ENCODE results near the gene UQCRQ.

The UQCRQ gene

DNA sequence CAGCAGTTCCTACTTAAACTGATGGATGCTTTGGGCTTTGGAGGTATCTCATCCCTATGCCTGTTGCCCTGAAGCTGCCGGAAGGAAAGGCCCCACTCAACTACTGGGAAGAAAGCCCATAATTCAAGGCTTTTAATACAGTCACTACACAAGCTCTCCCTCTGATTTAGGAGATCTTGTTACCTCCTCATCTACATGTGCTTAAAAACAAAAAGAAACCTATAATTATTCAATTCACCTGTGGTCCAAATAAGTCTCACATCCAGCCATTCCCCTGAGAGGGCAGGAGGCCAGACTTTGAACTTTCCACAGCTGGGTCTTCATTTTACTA is 6.3 kb downstream of the UQCRQ start:
- no peak for DNase-seq

DNA sequence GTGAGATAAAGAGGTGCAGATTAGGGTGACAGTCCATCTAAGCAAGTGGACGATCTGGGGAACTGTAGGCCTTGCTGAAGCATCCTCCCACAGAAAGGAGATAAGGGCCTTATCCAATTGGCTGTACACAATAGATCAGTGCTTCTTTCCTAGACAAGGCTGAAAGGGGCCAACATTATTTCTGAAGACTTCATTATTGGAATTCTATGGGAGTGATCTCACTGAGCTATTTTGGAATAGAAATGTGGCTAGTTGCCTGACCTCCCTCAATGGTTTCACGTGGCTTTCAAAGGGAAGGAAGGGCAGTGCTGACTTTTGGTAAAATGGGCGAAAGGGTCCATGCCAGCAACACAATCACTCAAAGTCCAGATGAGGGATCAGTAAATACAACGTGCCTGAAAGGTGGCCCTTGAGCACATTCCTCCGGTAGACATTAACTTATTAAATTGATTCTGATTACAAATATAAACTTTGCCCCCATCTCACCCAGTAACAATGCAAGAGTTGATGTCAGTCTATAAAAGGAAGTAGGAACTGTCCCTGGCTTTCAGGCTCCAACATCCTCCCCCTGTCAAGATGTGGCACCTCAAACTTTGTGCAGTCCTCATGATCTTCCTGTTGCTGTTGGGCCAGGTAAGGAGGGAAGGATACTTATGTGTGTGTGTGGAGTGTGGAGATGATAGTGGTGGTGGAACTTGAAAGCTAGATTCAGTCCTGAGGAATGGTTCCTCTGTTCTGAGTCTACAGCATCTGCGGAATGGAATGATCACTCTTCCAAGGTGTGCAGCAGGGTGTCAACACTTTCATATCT is 6.9 kb downstream of the UQCRQ start, which contains the start of gene LEAP2:
TSS of gene LEAP2 (plus strand) at position 550 of the 811 bp plus-strand sequence. CDS start at position 577, 27 bp downstream.
- DNase-seq, result no peak

DNA sequence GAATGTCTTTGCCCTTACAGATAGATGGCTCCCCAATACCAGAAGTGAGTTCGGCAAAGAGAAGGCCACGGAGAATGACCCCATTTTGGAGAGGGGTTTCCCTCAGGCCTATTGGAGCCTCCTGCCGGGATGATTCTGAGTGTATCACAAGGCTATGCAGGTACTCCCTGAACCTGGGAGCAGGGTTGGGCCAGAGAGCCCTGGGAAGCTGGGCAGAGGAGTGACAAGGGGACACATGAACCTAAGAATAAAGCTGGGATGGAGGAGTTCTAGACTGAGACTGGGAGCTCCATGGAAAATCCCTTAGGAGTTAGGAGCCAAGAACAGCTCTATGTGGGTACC is 7.5 kb downstream of the UQCRQ start:
- no peak for DNase-seq

DNA sequence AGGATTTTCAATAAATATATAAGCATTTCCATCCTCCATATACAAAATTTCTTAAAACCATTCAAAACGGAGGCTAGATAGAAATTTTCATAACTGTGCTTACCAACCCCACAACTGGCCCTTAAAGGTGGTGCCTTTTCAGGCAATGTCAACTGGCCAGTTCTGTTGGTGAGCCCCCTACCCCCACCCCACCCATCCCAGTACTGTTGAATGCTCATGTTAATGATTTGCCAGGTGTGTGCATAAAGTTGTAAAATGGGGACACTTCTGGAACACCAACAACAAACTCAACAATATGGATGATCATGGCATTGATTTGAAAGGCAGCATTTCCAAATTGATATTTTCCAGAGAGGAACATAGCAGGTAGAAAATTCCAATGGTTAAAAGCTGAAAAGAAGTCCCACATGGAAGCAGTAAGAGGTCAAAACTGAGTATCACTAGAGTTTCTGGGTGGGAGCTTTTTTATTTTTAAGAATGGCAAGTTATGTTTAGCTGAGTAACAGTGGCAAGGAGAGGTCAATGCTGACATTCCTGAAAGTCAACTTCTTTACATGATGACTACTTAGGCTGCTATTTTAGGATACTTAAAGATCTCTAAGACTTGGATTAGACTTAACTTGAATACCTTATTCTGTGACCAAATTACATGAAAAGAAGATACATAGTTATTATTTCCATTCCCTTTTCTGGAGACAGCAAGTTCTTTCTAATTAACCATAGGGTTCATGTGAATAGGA is 9.7 kb downstream of the UQCRQ start:
- no peak for DNase-seq

DNA sequence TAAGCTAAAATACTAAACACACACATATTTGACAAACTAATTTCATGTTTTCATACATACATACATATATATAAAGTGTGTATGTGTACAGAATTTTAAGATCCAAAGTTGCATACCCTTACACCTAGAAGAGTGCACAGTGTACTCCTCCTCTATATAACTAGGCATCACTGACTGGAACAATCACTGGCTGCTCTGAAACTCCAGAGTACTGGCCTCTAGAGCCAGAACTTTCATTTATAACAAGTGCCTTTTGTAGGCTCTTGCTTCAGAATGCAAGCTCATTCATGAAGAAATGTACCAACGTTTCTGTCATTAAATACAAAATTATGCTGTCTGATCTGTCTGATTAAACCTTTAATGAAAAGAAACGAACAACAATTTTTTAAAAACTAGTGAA is 11.0 kb downstream of the UQCRQ start:
- no peak for DNase-seq

DNA sequence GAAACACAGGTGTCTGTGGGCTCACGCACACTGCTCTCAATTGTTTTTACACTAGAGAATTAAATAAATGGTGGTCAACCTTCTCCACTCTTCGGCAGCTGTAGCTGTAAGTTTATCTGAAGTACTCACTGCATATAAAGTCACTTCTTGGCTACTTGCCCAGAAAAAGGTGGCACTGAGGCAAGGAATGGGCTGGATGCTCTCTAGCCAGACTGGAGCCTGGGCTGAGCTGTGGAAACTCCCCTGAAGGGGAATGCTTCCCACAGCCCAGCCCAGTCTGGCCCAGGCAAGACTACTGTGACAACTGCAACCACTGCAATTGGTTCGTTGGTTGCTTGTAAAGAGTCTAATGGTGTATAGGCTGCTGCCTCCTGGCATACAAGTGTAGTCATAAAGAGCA is 11.5 kb downstream of the UQCRQ start:
- DNase-seq, result no peak

DNA sequence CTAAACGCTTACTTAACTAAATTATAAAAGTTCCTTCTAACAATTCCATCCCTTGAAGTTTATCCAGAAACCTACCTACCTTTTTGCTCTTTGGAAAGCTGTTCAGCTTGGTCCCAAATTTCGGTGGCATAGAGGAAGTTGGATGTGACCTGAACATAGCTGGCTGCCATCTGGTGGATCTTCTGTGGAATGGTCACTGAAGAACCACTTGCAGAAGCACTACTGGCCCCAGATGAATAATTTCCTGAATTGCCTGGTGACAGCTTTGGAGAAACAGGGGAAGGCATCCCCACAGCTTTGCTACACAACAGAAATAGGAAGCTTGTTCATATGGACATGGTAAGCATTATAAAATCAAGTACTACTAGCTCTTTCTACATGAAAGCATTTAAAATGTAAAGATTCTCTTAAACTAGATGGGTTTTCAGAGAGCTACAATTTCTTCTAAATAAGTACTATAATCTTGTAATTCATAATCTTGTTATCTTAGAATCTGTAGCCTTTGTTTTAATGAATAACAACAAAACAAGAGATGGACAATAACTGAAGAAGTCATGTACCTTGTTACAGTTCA is 16.9 kb downstream of the UQCRQ start:
- peak; percentile 56 for DNase-seq

DNA sequence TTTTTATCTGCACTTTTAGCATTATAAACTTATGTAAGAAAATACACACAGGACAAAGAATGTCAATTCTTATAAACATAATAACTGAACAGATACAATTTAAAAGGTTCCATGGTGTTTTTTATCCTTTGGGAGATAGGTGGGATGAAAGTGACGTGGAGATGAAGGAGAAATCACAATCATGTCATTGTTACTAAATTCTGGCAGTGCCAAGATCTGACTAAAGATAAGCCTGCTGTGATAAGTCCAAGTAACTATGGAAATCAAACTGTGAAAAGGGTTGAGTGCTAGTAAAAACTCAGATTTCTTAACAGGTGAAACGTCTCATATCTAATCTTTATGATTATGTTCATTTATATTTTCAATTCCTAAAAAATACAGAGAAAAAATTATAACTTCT is 18.1 kb downstream of the UQCRQ start:
- DNase-seq, result no peak

DNA sequence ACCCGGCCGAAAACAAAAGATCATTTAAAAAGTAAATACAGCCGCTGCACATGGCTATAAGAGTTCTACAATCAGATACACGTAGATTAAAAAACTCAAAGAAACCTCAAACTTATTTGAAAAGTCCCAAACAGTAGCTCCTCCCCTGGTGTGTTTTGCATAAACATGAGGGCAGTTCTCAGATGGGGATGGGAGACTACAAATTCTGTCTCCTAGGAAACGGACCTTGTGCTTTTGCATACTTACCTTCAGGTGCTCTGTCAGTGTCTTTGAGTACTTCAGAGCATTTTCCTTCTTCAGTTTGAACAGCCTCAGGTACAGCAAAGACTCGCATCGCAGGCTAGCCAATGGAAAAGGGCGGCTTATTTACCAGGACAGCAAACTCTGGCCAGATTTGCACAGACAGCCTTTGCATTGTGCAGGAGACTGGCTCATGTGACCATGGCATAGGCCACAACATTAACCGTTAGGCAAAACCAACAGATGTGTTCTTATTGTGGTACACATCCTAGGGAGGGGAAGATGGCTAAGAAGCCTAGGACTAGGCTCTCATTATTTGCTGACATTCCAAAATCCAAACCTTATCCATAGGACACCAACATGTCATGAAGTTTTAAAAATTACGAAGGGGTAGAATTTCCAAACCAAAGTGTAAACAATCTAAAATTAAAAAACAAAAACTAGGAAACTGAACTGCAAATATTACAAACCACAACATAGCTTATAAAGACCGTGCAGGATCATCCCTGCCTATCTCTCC is 19.8 kb downstream of the UQCRQ start:
- DNase-seq, result no peak

DNA sequence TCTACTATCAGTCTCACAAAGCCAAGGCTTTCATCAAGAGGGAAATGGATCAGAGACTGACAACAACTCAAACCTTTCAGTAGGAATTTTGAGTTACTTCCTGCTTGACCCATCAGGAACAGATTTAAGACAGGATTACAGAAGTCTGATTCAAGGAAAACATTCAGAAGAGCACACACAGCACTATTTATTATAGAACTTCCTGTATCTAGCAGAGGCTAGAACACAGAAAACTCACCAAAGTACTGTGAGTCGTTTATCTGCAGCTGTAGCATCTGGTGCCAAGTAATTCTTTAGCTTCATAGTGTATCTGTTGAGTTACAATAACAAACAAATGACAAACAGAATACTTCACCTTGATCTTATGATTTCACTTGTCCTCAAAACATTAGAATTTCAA is 20.8 kb downstream of the UQCRQ start:
- no peak for DNase-seq

DNA sequence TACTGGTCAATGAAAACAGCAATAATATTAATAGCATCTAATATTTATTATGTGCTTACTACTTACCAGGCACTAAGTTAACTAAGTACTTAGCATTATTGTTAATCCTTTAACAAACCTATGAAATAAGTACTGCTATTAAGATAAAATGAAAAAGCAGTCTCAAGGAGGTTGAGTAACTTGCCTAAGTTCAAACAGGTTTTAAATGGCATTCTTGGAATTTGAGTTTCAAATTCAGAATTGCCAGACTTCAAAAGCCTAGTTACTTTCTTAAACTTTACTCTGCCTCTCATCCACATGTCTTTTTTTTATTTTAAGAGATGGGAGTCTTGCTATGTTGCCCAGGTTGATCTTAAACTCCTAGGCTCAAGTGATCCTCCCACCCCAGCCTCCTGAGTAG is 23.1 kb downstream of the UQCRQ start:
- DNase-seq, result no peak

DNA sequence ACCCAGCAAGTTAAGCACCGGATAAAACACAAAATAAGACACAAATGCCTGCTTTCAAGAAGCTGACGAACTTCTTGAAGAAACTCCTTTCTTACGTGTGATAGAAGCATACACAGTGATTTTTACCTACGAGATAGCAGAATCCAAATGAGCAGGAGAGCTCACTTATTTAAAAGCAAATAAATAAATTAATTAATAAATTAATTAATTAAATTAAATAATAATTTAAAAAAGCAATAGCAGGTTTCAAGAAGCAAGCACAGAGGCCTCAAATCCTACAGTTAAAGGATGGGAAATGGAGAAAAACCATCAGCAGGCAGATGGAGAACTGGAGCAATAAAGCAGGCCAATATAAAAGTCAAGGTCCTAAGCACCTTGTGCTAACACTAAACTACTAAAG is 24.4 kb downstream of the UQCRQ start:
- no peak for DNase-seq

DNA sequence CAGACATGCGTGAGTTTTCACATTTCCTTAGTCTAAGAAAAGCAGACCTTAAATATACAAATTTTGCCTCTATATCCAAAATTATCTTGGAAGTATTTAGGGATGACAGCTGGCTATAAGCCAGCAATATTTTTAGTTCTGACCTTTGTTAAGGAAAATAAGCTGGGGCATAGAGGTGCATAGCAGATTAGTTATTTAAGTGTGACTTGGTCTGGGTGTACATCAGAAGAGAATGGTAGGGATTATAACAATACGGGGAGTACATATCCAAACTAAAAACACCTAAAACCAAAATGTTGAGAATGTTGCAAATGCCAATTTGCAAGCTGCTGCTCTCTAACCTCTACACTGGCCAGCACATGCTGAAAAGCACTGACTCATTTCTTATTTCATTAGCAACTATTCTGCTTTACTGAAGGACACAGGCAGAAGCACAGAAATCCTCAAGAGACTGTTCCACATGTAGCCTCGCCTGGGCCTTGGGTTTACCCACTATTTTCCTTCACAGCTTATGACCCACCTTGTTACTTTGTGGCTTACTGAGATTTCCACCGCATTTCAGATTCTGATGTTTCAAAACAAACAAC is 29.4 kb downstream of the UQCRQ start:
- DNase-seq, result no peak

DNA sequence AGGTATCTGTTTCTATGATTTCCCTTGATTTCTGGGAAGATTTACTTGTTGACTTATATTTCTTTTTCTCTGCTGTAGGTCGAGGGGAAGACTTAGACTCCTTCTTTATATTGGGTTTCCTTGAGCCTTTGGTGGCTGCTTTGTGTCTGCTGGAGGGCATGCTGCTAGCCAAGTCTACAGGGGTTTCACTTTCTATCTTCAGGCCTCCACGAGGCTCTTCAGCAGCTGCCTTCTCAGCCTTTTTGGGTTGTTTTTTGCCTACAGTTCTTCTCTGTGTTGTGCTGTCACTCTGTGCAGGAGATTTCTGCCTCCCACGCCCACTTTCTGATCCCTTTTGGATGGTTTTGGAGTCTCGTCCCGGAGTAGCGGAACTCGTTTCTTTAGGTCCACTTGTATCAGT is 30.2 kb downstream of the UQCRQ start:
- no peak for DNase-seq

DNA sequence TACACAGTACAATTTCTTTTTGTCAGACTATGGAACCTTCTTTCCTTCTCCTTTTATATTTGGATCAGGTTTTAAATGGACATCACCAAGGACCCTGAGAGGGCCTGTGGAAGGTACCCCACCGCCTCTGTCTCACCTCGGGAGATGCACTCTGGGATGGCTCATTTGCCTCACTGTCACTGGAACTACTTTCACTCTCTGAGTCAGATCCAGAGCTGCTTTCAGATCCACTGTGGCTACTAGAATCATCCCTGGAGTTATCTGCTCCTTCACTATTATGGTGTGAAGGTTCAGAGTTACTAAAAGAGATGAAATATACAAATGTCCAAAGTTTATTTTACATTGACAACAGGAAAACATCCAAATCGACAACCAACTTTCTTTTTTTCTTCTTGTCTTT is 31.7 kb downstream of the UQCRQ start:
- no peak for DNase-seq

DNA sequence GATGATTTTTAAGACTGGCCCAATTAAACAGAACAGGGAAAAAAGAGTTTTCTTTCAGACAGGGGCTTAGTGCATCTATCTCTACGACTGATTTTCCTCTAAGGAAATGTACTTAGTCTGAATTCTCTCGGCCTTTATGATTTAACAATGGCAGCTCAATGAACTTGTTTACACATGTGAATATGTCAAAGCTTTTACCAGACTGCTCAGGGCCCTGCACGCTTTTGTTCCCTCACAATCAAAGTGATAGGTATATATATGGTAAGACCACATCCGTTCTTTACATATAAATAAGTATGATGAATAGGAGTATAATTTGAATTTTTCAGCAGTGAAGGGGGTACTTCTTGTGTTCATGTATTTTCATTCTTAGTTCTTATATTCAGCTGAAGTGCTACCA is 34.6 kb downstream of the UQCRQ start:
- DNase-seq, result no peak

DNA sequence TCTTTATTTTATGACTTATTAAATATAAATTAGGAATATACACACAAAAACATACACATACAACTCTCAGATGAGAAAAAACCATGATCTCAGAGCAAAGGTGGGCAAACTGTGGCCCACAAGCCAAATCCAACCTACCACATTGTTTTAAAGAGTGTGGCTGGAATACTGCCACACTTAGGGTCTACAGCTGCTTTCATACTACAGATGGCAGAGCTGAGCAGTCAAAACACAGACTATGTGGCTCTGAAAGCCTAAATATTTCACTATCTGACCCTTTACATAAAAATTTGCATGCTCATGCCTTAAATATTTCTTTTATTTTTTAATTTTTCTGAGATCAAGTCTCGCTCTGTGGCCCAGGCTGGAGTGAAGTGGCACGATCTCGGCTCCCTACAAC is 35.3 kb downstream of the UQCRQ start:
- DNase-seq, result no peak

DNA sequence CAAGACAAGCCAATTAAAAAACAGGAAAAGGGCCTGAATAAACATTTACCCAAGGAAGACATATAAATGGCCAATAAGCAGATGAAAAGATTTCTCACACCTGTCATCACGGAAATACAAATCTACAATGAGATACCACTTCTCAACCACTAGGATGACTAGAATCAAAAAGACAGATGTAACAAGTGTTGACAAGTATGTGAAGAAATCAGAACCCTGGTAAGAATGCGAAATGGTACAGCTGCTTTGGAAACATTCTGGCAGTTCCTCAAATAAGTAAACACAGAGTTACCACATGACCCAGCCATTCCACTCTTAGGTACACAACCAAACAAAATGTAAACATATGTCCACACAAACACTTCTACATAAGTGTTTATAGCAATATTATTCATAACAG is 39.5 kb downstream of the UQCRQ start:
- no peak for DNase-seq

DNA sequence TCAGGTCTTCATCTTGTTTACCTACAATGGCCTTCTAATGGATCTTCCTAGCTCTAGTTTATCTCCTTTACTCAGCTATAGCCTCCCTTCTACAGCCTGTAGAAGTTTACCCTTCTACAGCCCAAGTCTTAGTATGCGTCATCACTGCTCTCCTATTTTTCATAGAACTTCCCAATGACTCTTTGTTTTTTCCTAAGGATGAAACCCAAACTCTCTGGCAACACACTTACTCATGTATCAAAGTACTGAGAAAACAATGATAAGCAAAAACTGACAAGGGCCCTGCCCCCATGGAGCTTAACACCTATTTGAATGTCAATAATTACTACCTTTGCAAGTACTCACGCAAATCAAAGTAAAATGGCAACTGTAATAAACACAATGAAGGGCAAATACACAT is 40.7 kb downstream of the UQCRQ start:
- DNase-seq, result no peak

DNA sequence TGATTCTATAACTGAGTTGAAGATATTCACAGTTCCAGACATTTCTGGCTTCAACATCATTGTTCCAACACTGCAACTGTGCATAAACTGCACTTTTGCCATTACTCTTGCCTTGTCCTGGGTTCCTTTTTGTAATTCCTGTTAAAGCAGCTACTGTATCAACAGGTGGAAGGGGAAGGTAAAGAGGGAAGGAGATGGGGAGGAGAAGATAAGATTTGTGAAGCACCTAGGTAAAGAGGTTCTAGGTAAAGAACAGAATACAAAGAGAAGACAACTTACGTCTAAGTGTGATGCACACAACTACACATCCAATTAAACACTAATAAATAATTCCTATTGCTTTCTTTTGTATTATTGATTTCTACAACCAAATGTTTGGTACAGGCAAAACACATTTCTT is 43.3 kb downstream of the UQCRQ start:
- no peak for DNase-seq

DNA sequence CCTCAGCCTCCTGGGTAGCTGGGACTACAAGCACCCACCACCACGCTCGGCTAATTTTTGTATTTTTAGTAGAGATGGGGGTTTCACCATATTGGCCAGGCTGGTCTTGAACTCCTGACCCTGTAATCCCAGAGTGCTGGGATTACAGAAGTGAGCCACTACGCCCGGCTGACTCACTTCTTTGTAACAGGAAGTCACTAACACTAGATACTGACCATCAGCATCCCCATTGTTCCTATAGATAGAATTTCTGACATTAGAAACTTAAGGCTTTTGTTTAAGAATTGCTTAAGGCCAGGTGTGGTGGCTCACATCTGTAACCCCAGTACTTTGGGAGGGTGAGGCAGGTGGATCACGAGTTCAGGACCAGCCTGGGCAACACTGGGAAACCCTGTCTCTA is 49.2 kb downstream of the UQCRQ start:
- no peak for DNase-seq

DNA sequence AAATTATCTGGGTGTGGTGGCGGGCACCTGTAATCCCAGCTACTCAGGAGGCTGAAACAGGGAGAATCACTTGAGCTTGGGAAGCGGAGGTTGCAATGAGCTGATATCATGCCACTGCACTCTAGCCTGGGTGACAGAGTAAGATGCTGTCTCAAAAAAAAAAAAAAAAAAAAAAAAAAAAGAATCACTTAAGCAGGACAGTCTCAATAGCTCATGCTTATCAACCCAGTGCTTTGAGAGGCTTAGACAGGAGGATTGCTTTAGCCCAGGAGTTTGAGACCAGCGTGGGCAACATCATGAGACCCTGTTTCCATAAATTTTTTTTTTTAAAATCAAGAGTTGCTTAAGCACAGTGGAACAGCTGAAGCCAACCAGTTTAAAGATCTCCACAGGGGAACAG is 49.6 kb downstream of the UQCRQ start:
- DNase-seq, result no peak
